Measurements from ENCODE around the gene ZEB2.

Gene ZEB2

GRCh38 chr2:144421606-144422510 is 98.1 kb downstream of the ZEB2 start:
- DNase-seq (ENCODE audit: low spot score) = no peak

GRCh38 chr2:144419218-144419617 is 100.7 kb downstream of the ZEB2 start:
- no peak for DNase-seq (ENCODE audit: low spot score)

DNA sequence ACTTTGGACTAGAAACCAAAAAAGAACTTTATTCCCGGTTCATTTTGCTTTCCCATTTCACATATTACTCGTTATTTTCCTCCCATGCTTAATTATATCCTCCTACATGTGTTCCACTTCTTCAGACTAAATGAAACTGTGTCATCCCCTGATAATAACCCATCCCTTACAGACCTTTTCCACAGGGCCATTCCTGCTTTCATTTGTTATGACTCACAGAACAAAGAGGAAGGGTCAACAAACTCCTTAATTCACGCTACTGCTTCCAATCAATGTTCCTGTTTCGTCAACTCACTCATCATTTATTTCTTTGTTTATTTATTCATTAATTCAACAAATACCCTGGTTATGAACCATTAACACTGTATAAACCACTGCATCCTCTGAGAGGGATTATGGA is 104.5 kb downstream of the ZEB2 start:
- no peak for DNase-seq (ENCODE audit: low spot score)

DNA sequence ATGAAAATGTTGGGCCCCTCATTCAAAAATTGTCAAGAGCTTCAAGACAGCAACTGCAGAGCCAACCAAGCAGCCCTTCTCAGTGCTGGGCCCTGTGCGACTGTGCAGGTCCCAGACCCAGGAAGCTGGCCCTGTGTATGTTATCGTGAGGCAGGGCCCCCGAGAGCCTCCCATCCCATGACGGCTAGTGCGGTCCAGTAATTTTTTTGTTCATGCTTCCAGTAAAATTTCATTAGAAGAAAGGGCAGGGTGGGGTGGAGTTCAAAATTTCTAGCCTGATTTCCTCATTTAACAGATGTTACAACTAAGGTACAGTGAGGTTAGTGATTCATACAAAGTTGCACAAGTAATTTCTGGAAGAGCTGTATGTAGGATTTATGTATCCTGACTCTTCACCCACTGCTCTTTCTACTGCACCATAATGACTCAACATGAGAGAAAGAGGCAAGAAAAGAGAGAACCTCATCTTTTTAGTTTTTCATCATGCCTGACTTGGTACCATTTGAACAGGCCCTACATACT is 105.5 kb downstream of the ZEB2 start:
- DNase-seq (ENCODE audit: low spot score) = no peak

- no peak for DNase-seq (ENCODE audit: low spot score)
These were observed 107.2 kb downstream of the ZEB2 start for GRCh38 chr2:144412709-144413108.

GRCh38 chr2:144411473-144411872 is 108.4 kb downstream of the ZEB2 start:
- no peak for DNase-seq (ENCODE audit: low spot score)

DNA sequence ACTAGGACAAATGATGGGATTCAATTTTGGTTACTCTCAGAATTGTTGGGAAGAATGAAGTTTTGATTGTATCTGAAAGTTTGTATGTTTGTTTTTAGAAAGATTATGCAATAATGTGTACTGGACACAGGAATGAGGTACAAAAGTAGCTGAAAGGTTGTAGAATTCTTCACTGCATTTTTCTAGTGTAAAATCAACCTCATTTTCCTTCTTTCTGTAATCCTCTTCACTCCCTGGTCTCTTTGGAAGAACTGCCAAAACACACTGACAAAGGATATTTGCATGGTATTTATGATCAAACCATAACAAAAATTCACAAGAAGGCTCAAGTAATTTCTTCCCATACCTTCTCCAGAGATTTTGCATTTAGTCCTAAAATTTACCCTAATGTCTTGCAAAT is 110.7 kb downstream of the ZEB2 start:
- no peak for DNase-seq (ENCODE audit: low spot score)

GRCh38 chr2:144407262-144407661 is 112.7 kb downstream of the ZEB2 start:
- DNase-seq (ENCODE audit: low spot score) = no peak

- DNase-seq (ENCODE audit: low spot score) = no peak
These were observed 113.7 kb downstream of the ZEB2 start for GRCh38 chr2:144405982-144406788.

- DNase-seq (ENCODE audit: low spot score) = no peak
These were observed 114.6 kb downstream of the ZEB2 start for GRCh38 chr2:144405321-144405720.

DNA sequence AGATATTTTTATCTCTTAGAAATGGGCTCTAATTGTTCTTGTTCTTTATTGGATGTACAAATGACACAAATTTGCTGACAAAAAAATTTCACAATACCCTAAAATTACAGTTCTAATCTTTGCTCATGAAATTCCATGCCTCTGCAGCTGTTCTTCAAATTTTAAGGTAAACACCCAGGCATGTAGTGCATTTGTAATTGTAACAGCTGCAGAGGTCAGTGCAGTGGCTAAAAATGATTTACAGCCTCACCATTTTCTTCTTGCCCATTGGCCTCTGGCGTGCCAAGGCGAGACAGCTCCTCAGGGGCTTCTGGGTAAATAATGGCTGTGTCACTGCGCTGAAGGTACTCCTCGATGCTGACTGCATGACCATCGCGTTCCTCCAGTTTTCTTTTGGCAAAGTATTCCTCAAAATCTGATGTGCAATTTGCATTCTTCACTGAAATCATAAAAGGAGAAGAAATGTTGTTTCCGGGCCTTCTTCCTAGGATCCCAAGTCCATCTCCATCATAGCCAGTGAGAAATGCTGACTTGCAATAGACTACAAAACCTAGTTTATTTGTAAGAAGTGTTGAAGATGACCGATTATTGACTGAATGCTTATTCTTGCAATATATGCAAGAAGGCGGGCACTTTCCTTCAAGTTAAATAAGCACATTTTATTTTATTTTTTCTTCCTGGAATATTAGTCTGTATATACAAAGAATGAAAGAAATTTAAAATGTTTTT is 115.2 kb downstream of the ZEB2 start:
- no peak for DNase-seq (ENCODE audit: low spot score)

DNA sequence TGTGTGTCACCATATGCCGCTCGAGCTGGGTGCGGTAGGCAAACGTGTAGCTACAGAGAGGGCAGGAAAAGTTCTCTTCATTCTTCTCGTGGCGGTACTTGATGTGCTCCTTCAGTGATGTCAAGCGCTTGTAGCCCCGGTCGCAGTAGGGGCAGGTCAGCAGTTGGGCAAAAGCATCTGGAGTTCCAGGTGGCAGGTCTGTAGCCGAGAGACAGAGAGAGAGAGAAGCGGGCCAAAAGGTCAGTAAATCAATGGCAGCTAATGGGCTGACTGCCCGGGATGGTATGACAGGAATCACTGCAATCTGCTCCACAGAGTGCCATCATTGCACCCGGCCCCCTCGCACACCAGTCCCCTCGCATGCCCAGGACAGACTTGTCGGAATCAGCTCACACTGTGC is 116.0 kb downstream of the ZEB2 start:
- DNase-seq (ENCODE audit: low spot score) = no peak

- no peak for DNase-seq (ENCODE audit: low spot score)
These were observed 117.7 kb downstream of the ZEB2 start for GRCh38 chr2:144402251-144402650.

GRCh38 chr2:144401036-144401435 is 118.9 kb downstream of the ZEB2 start:
- DNase-seq (ENCODE audit: low spot score) = no peak

DNA sequence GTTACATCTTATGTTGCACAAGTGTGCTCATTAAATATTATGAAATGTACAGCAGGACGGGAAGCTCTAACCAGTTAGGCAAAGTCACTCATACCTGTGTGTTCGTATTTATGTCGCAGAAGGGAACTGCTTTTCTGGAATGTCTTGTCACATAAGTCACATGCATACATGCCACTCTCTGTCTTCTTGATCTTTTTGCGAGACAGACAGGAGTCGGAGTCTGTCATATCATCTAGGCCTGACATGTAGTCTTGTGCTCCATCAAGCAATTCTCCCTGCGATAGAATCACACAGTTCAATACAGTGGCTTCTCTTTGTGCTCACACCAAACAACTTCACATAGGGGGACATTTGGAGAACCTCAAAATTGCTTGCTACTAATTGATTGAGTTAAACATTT is 123.6 kb downstream of the ZEB2 start:
- no peak for DNase-seq (ENCODE audit: low spot score)

- DNase-seq (ENCODE audit: low spot score) = no peak
These were observed 129.4 kb downstream of the ZEB2 start for GRCh38 chr2:144390424-144391020.

GRCh38 chr2:144389930-144390311 is 130.0 kb downstream of the ZEB2 start:
- no peak for DNase-seq (ENCODE audit: low spot score)

DNA sequence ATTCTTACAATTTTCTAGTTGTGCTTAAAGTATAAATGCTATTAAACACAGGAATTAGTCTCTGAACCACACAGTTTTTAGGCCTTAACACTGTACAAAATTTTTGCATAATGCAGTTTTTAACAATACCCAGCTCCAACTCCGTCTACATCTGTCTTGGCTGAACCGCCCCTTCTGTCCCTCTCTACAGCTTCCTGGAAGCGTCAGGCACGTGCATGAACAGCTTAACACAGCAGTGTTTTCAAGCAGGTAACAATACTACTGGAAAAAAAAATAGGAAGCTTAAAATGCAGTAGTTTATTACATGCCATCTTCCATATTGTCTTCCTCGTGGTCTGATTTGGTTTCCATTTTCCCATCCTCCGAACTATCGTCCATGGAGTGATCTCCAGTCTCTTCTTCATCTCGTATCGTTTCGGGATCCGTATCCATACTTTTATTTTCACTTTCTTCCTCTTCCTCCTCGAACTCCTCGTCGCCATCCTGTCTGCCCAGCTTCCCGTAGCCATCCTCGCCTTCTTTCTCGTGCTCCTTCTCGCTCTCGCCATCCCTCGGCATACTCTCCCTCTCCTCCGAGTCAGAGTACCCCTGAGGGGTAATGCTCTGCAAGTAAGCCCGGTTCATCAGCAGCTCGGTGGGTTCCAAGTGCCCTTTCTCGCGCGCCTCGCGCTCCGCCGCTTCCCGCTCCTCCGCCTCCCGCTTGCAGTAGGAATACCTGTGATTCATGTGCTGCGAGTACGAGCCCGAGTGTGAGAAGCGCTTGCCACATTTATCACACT is 130.6 kb downstream of the ZEB2 start:
- DNase-seq (ENCODE audit: low spot score) = no peak

DNA sequence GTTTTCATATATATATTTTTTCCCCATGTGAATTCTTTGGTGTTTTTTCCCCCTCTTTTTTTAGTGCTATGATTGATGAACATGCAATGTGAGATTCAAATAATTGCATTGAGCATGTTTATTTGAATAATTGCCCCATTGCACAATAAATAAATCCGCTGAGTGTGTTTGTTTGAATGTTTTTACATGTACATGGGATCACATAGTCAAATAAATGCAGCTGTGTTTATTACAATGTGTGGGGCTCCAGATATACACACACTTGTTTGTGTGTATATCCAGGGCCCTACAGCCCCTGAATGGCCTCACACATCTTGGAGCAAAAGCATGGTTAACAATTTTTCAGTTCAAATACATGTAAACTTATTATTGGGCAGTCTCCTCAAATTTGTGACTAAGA is 134.5 kb downstream of the ZEB2 start:
- DNase-seq (ENCODE audit: low spot score) = no peak

DNA sequence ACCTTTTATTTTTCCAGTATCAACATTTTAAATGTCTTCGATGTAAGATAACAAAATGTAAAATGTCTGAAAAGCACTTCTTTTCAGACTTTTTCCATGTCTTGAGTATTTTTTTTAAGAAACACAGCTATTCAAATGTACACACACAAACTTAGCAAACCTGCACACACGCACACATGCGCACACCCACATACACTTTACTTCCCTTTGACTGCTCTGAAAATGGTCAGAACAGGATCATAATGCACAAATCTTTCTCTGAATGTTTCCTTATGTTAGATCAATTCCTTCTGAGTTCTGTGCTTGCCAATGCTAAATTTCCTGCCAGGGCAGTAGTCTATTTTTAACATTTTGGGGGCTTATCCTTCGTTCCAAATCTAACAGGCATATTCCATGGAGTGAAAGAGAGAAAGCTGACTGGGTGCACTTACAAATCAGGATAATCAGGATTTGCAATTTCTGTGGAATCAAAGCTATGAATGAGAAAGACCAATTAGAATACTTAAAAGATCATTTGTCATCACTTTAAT is 136.3 kb downstream of the ZEB2 start:
- no peak for DNase-seq (ENCODE audit: low spot score)

- DNase-seq (ENCODE audit: low spot score) = no peak
These were observed 137.1 kb downstream of the ZEB2 start for GRCh38 chr2:144382849-144383248.

Data from hematopoietic multipotent progenitor cell treated with erythropoietin and hydrocortisone succinate and interleukin-3 and kit ligand, for 17 days (in vitro differentiated cells).